ENCODE data around the gene PIGQ. TPM values are rescaled to one million over a fixed set of nuclear protein-coding genes. Genes with fewer than 3 reads are reported as not detected.

PIGQ gene
- polyA plus RNA-seq, 1 of the 3 experiments (the other 2 are of a cell fraction): 38.7 TPM

GRCh38 chr16:578870-579405 lies 9.2 kb downstream of the PIGQ start:
- Histone ChIP-seq H3K4me2 (no peak overlapping the region), H3K27me3 (ENCODE audit: insufficient read depth) (no peaks in the 10 kb centered on the region), H3K36me3 (replicated peaks in 1 of 2; ENCODE audit: control insufficient read depth in 1 of 2, insufficient read depth in 2 of 2, low read length in 1 of 2) (peaks cover 0 to 43% of the 10 kb centered on the region in 2 experiments), H4K20me1 (ENCODE audit: insufficient read depth) (no peaks in the 10 kb centered on the region), H3K4me1 (ENCODE audit: control insufficient read depth in 1 of 2, insufficient read depth in 2 of 2, low read depth in 1 of 2, low read length in 1 of 2) (no peaks in the 10 kb centered on the region), H3K9me2 (no peaks in the 10 kb centered on the region), H3K79me2 (ENCODE audit: insufficient read depth) (no peaks in the 10 kb centered on the region), H2AFZ (ENCODE audit: low read depth) (no peak overlapping the region), H3K9ac (no peak overlapping the region), H3F3A (replicated peaks; ENCODE audit: insufficient read depth) (no peaks in the 10 kb centered on the region), H3K4me3 (ENCODE audit: low read depth in 2 of 2, low read length in 1 of 2) (no peak overlapping the region; a peak in 1 of 4 replicates), H3K9me3 (no peaks in the 10 kb centered on the region), H3K27ac (ENCODE audit: low read depth in 2 of 2, low read length in 1 of 2) (no peak overlapping the region)
- TF ChIP-seq CTCF (IDR thresholded peaks at IDR 0.05): peak; percentile 46
- peak; percentile 46 for TF ChIP-seq RAD21 (IDR thresholded peaks at IDR 0.05; ENCODE audit: low read length)
- TF ChIP-seq ELF1 (IDR thresholded peaks at IDR 0.05): no peak
- no peak for TF ChIP-seq FOXM1 (IDR thresholded peaks at IDR 0.05; ENCODE audit: low read depth)
- TF ChIP-seq SMC3 (IDR thresholded peaks at IDR 0.05; ENCODE audit: low read depth, low read length): 0 out of 2 replicates have a peak, but pooled peaks have one; percentile 6
- no peak for TF ChIP-seq EZH2phosphoT487 (IDR thresholded peaks at IDR 0.05; ENCODE audit: borderline replicate concordance, low read depth)
- TF ChIP-seq SIN3A (IDR thresholded peaks at IDR 0.05; ENCODE audit: borderline replicate concordance, low read depth, low read length): no peak
- peak; percentile 50; the same call in 1 of the 2 replicates for TF ChIP-seq ZBTB33 (IDR thresholded peaks at IDR 0.05; ENCODE audit: borderline replicate concordance, low read depth)
- TF ChIP-seq MEF2A (IDR thresholded peaks at IDR 0.05; ENCODE audit: borderline replicate concordance, low read depth): no peak
- no peak for TF ChIP-seq IRF3 (IDR thresholded peaks at IDR 0.05; ENCODE audit: low read depth, low read length)
- peak; percentile 77 for DNase-seq
- ChIA-PET CTCF (interaction anchor here (1.0 to 1.4 kb wide), 3 partner anchors 10 to 81 kb away, joined by 3 to 4 read pairs (median 3); no protein-coding TSS in a partner anchor), POLR2A (no interaction called here)
- whole genome bisulfite sequencing (ENCODE audit: low lambda C conversion rate): 96% methylated on average over 26 of the region's 34 CpGs
